SK-N-SH (cell line): Measurements from ENCODE around the gene LDAH. TPM values are rescaled to one million over a fixed set of nuclear protein-coding genes. Genes with fewer than 3 reads are reported as not detected.

Experiments
- CTCF ChIA-PET: fragments of 300-600, 350-600 bp; formaldehyde crosslinking; extraction: SDS; loops from one replicate; lab custom pipeline; 2021; lab: Yijun Ruan, JAX
- POLR2A ChIA-PET: fragments of 350-600 bp; sonication (Branson Sonifier 250); formaldehyde crosslinking; extraction: SDS; loops from one replicate; lab custom pipeline; 2020; ENCODE audit warnings: antibody characterized with exemption, inconsistent platforms; lab: Yijun Ruan, JAX
- DNase-seq: peaks from one replicate; pipeline ENCODE4 v3.0.0; 2012
- H2AFZ ChIP-seq: fragments of 200-600 bp; sonication (generic); 2 replicates; pipeline ENCODE4 v1.8.1; 2016; ENCODE audit warnings: antibody characterized with exemption, mild to moderate bottlenecking, low read depth
- H3F3A ChIP-seq: fragments of 200-600 bp; sonication (generic); replicated peaks from 2 replicates; pipeline ENCODE3; 2016; ENCODE audit warnings: antibody characterized with exemption, mild to moderate bottlenecking; ENCODE audit not compliant: insufficient read depth
- H3K27ac ChIP-seq, 2 experiments: fragments of 200-500 bp in 1 of 2; fragments of 200-600 bp in 1 of 2; sonication (Bioruptor generic) in 1 of 2; sonication (generic), shearing (Covaris generic) in 1 of 2; 2 replicates each; pipeline versions ENCODE4 v1.5.1 to v1.6.1; 2014 to 2016; ENCODE audit warnings: low read depth in 2 of 2, inconsistent platforms in 1 of 2, low read length in 1 of 2, mild to moderate bottlenecking in 1 of 2, mixed read lengths in 1 of 2
- H3K27me3 ChIP-seq: fragments of 200-600 bp; sonication (generic), shearing (Covaris generic); 2 replicates; pipeline ENCODE4 v1.6.1; 2016; ENCODE audit warnings: mixed run types; ENCODE audit not compliant: insufficient read depth
- H3K36me3 ChIP-seq, 2 experiments: fragments of 200-500 bp in 1 of 2; fragments of 200-600 bp in 1 of 2; sonication (Bioruptor generic) in 1 of 2; sonication (generic) in 1 of 2; replicated peaks in 1 of 2; 2 replicates each; pipeline versions ENCODE3 to v1.5.1; 2014 to 2016; ENCODE audit warnings: low read length in 1 of 2, mild to moderate bottlenecking in 1 of 2; ENCODE audit not compliant: insufficient read depth in 2 of 2, control insufficient read depth in 1 of 2
- H3K4me1 ChIP-seq, 2 experiments: fragments of 200-500 bp in 1 of 2; fragments of 200-600 bp in 1 of 2; sonication (Bioruptor generic) in 1 of 2; sonication (generic), shearing (Covaris generic) in 1 of 2; 2 replicates each; pipeline versions ENCODE4 v1.5.1 to v1.6.1; 2014 to 2016; ENCODE audit warnings: low read depth in 1 of 2, low read length in 1 of 2, mixed run types in 1 of 2; ENCODE audit not compliant: insufficient read depth in 2 of 2, control insufficient read depth in 1 of 2
- H3K4me2 ChIP-seq: fragments of 200-600 bp; sonication (generic), shearing (Covaris generic); 2 replicates; pipeline ENCODE4 v1.6.1; 2017; ENCODE audit warnings: mixed run types
- H3K4me3 ChIP-seq, 2 experiments: fragments of 200-500 bp in 1 of 2; fragments of 200-600 bp in 1 of 2; sonication (Bioruptor generic) in 1 of 2; sonication (generic), shearing (Covaris generic) in 1 of 2; 2 replicates each; pipeline versions ENCODE4 v1.5.1 to v1.8.1; 2014 to 2016; ENCODE audit warnings: low read depth in 2 of 2, inconsistent platforms in 1 of 2, low read length in 1 of 2, mild to moderate bottlenecking in 1 of 2, mixed read lengths in 1 of 2, moderate library complexity in 1 of 2
- H3K79me2 ChIP-seq: fragments of 200-600 bp; sonication (generic); 2 replicates; pipeline ENCODE4 v1.8.1; 2017; ENCODE audit warnings: mild to moderate bottlenecking; ENCODE audit not compliant: insufficient read depth
- H3K9ac ChIP-seq: fragments of 200-600 bp; sonication (generic); 2 replicates; pipeline ENCODE4 v1.6.1; 2017; ENCODE audit warnings: mixed run types
- H3K9me2 ChIP-seq: fragments of 200-600 bp; sonication (generic); 2 replicates; pipeline ENCODE4 v1.6.1; 2017; ENCODE audit warnings: mixed run types
- H3K9me3 ChIP-seq: fragments of 200-600 bp; sonication (generic); 2 replicates; pipeline ENCODE4 v1.6.1; 2017; ENCODE audit warnings: mixed run types, mild to moderate bottlenecking, moderate library complexity
- H4K20me1 ChIP-seq: fragments of 200-600 bp; sonication (generic); 2 replicates; pipeline ENCODE4 v1.6.1; 2017; ENCODE audit warnings: mild to moderate bottlenecking, mixed run types; ENCODE audit not compliant: insufficient read depth
- CHD2 ChIP-seq: fragments of 150-350 bp; IDR thresholded peaks from 2 replicates; pipeline ENCODE4 v1.6.1; 2018; ENCODE audit warnings: low read length; ENCODE audit not compliant: partially characterized antibody
- FOXJ3 ChIP-seq: sonication (generic); formaldehyde crosslinking; IDR thresholded peaks from 2 replicates; pipeline ENCODE4 v1.5.1; 2020; ENCODE audit warnings: mild to moderate bottlenecking, missing genetic modification reagents
- IRF3 ChIP-seq: fragments of 150-350 bp; IDR thresholded peaks from 2 replicates; pipeline ENCODE4 v1.6.1; 2016; ENCODE audit warnings: mild to moderate bottlenecking, low read depth, low read length
- JUND ChIP-seq: IDR thresholded peaks from 2 replicates; pipeline ENCODE4 v1.4.0; 2012
- MAX ChIP-seq: IDR thresholded peaks from 2 replicates; pipeline ENCODE4 v1.4.0; 2012; ENCODE audit warnings: low read depth
- RAD21 ChIP-seq: IDR thresholded peaks from 2 replicates; pipeline ENCODE4 v1.6.1; 2012; ENCODE audit warnings: mild to moderate bottlenecking, low read length
- RCOR1 ChIP-seq: fragments of 150-350 bp; IDR thresholded peaks from 2 replicates; pipeline ENCODE4 v1.6.1; 2017; ENCODE audit warnings: antibody characterized with exemption, low read length
- REST ChIP-seq: IDR thresholded peaks from 2 replicates; pipeline ENCODE4 v1.6.1; 2012; ENCODE audit warnings: mild to moderate bottlenecking, low read depth, low read length, moderate library complexity
- RXRA ChIP-seq: IDR thresholded peaks from 2 replicates; pipeline ENCODE4 v1.4.0; 2012; ENCODE audit warnings: low read depth, mild to moderate bottlenecking, borderline replicate concordance
- SMC3 ChIP-seq: IDR thresholded peaks from 2 replicates; pipeline ENCODE4 v1.6.1; 2012; ENCODE audit warnings: low read depth, low read length, improper control_type of control experiment
- TAF1 ChIP-seq: IDR thresholded peaks from 2 replicates; pipeline ENCODE4 v1.6.1; 2012; ENCODE audit warnings: low read depth, mild to moderate bottlenecking, low read length, moderate library complexity, borderline replicate concordance
- TCF12 ChIP-seq: IDR thresholded peaks from 2 replicates; pipeline ENCODE4 v1.4.0; 2012
- USF2 ChIP-seq: fragments of 150-350 bp; IDR thresholded peaks from 2 replicates; pipeline ENCODE4 v1.6.1; 2017; ENCODE audit warnings: antibody characterized with exemption, low read length, low read depth, borderline replicate concordance
- WGBS: methylation state at CpG from one replicate; pipeline ENCODE4 v1.1.6; 2017; ENCODE audit warnings: low lambda C conversion rate; 5-methylcytosine and 5-hydroxymethylcytosine counted together
- polyA plus RNA-seq, 3 experiments: library from polyadenylated mRNA; depleted of rRNA; stranded (reverse); fragments of >200 nt; gene quantifications; 2 replicates each; pipeline ENCODE4 v1.2.3, GENCODE V29; 2012

The LDAH gene
- polyA plus RNA-seq, 1 of the 3 experiments (the other 2 are of a cell fraction): 12.7 TPM

GRCh38 chr2:20672201-20672951, 150.5 kb downstream of the LDAH start:
- H3F3A ChIP-seq: peaks cover 6% of the 10 kb centered on the region
- H3K9me3 ChIP-seq: no peaks in the 10 kb centered on the region
- WGBS: 84% methylated on average over 18 of the region's 18 CpGs
- H3K4me3 ChIP-seq: no peak overlapping the region
- no peak overlapping the region for H3K4me2 ChIP-seq
- H3K9me2 ChIP-seq: no peaks in the 10 kb centered on the region
- no peak for DNase-seq
- no peaks in the 10 kb centered on the region for H3K36me3 ChIP-seq
- no peak overlapping the region for H3K27ac ChIP-seq
- peaks cover 44% of the 10 kb centered on the region for H3K27me3 ChIP-seq
- CTCF ChIA-PET: interaction anchor here (0.8 to 10.2 kb wide), 7 partner anchors 9 to 289 kb away, joined by 3 to 232 read pairs (median 5); partner anchors contain the start of genes GDF7 and HS1BP3
- no peak overlapping the region for H3K9ac ChIP-seq
- no peaks in the 10 kb centered on the region for H3K79me2 ChIP-seq
- POLR2A ChIA-PET: interaction anchor here (0.6 kb wide), 1 partner anchor 9 kb away, joined by 3 read pairs; no protein-coding TSS in a partner anchor
- no peaks in the 10 kb centered on the region for H4K20me1 ChIP-seq
- H2AFZ ChIP-seq: no peak overlapping the region
- peaks cover 5 to 14% of the 10 kb centered on the region in 2 experiments; a peak in 2 of 4 replicates for H3K4me1 ChIP-seq
- TF ChIP-seq USF2 (no peak), FOXJ3 (CRISPR knock-in tag) (no peak), SMC3 (no peak), JUND (no peak), REST (no peak), TAF1 (no peak), TCF12 (no peak), IRF3 (no peak), CHD2 (no peak)

- no peaks in the 10 kb centered on the region for H3K9me2 ChIP-seq
- POLR2A ChIA-PET: interaction anchor here (0.6 kb wide), 1 partner anchor 8 kb away, joined by 3 read pairs; no protein-coding TSS in a partner anchor
- H4K20me1 ChIP-seq: no peaks in the 10 kb centered on the region
- H3K4me3 ChIP-seq: no peak overlapping the region
- H3K4me1 ChIP-seq: peaks cover 5 to 15% of the 10 kb centered on the region in 2 experiments; a peak in 2 of 4 replicates
- TF ChIP-seq SMC3: no peak
- TF ChIP-seq RAD21: no peak
- no peak for TF ChIP-seq RXRA
- no peak for TF ChIP-seq JUND
- TF ChIP-seq MAX: no peak
- no peak for TF ChIP-seq RCOR1
- no peak overlapping the region for H2AFZ ChIP-seq
- H3K79me2 ChIP-seq: no peaks in the 10 kb centered on the region
- peaks cover 47% of the 10 kb centered on the region for H3K27me3 ChIP-seq
- 27% methylated on average over 13 of the region's 13 CpGs for WGBS
- H3K9me3 ChIP-seq: no peaks in the 10 kb centered on the region
- DNase-seq: no peak
- no peaks in the 10 kb centered on the region for H3K36me3 ChIP-seq
- H3F3A ChIP-seq: peaks cover 6% of the 10 kb centered on the region
- H3K9ac ChIP-seq: no peak overlapping the region
- no peak overlapping the region for H3K4me2 ChIP-seq
- H3K27ac ChIP-seq: no peak overlapping the region
- CTCF ChIA-PET: interaction anchor here (0.9 to 10.2 kb wide), 5 partner anchors 8 to 289 kb away, joined by 4 to 232 read pairs (median 9); partner anchors contain the start of gene GDF7
Observed at GRCh38 chr2:20671736-20672080, 151.2 kb downstream of the LDAH start.
